HG03139 (cell line): ENCODE measurements around the gene NANOGP8.

Source experiments
- ATAC-seq: cut with Tn5 transposase; IDR thresholded peaks from one replicate; pipeline ENCODE4 v1.9.1; 2021; ENCODE audit not compliant: unreplicated experiment

Gene NANOGP8

DNA sequence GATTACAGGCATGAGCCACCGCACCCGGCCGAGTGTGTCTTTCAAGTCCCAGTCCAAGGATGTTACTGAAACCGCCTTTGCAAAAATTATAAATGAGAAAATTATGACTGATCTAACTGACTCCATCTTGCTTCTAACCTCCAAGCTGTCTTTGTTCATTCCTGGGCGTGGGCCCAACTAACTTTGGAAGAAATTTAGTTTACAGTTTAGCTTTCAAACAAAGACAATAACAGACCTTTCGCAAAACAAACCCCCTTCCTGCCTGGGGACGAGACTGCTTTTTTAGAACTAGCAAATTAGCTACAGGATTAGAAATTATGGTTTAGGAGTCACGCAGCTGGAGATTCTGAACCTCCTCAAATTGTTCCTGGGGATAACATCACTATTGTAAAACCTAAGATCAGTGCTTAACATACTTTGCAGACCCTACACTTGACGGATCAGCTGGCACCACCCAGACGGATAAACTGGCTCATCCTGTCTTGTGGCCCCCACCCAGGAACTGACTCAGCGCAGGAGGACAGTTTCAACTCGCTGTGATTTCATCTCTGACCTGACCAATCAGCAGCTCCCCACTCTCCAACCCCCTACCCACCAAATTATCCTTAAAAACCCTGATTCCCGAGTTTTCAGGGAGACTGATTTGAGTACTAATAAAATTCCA lies 23.8 kb downstream of the NANOGP8 start:
- no peak for ATAC-seq

DNA sequence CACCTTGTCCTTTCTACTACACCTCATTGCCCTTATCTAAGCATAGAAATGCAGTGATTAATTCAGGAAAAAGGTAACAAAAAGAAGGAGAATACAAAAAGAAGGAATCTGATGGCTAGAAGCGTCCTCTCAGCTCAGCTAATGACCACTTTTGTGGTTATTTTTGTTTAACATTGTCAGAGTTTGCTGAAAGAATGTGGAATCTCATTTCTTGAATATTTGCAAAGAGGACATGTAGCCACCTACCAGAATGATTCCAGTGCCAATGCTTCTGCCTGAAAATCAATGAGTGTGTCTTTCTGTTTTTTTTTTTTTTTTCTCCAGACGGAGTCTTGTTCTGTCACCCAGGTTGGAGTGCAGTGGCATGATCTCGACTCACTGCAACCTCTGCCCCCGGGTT lies 24.5 kb downstream of the NANOGP8 start:
- ATAC-seq, result no peak

DNA sequence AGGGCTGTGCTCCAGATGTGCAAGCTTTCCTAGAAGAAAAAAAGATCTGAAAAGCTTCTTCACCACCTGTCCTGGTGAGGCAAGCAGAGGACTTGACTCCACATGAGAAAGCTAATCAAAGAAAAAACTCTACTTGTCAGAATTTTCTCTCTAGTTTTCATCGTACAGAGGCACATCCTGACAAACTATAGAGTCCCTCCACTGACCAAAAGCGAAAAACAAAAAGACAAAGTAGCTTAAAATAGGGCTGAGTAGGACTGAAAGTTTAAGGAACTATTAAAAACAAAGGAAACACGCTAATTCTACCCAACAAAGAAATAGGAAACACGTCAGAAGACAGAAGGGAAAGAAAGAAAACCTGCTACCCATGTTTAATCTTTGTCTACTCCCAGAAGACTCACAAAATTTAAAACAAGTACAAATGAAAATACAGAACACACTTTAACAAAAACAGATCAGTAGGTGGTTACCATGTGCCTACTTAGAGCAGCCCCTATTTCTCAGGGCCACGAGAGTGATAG lies 26.5 kb downstream of the NANOGP8 start:
- ATAC-seq, result no peak

DNA sequence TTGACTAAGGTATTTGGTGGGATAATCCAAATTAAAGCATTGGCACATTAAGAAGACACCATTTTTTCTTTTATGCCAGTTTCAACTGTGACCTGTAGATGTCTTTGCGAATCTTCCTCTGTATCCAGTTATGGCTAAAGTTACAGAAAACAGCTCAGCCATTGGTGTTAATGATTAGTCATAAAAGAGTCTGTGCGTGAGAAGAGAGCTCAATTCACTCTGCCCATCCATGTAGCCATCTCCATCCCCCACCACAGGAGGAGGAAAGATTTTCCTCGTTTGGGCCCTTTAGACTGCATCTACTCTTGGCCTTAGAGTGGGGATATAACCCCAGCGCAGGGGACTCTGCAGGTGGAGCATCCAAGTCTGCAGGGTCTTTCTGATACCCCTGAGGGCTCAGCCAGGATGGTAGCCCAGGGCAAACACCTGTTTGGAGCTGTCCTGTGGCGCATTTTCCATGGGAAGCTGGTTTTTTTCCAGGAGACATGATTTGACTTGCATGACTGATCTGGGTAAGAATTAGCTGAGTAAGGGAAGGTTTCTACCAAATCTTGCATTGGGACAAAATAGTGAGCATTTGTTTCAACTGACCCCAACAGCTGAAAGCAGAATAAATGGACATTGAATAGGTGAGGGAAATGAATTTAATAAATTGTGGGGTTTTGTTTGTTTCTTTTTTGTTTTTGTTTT lies 29.5 kb downstream of the NANOGP8 start:
- no peak for ATAC-seq

DNA sequence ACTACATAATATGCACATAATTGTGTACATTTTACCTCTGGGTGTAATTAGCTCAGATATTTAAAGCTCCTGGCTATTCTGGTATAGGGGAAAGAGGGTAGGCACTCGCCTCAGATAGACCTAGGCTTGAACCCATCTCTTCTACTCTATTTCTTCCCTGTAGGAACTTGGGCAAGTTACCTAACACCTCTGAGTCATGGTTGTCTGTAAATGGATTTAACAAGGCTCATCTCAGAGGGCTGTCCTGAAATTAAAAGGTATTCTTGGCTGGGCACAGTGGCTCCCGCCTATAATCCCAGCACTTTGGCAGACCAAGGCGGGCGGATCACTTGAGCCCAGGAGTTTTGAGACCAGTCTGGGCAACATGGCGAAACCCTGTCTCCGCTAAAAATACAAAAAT lies 30.7 kb downstream of the NANOGP8 start:
- no peak for ATAC-seq

DNA sequence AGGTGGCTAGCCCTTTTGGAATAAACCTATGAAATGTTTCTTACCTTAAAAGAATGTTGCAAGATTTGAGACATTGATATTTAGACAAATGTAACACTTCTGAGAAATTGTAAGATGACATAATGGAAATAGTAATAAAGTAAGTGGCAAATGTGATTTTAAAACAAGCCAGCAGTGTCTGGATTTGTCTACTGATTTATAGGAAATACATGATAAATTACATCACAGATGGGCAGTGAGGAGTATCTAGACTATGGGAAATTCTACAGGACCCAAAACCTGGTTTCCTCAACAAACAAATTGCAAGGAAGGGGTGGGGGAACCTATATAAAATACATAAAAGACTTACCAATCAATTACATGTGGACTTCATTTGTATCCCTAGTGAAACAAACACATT lies 37.1 kb downstream of the NANOGP8 start:
- no peak for ATAC-seq

DNA sequence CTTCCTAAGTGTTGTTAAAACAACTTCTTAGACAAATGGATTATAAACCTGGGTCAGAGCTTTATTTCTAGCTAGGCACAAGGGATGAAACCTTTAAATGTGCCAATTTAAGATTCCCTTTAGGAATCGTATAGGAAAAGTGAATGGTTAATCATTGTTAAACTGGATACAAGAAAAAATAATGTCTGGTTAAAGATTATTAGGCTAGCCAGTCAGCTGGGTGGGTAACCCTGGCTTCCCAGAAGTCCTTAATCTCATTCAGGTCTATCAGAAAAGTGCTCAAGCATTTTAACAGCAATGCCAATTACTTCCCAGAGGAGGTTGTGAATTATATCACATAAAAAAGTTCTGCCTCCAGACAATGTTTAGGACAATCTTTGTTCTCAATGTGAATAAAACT lies 37.6 kb downstream of the NANOGP8 start:
- no peak for ATAC-seq

DNA sequence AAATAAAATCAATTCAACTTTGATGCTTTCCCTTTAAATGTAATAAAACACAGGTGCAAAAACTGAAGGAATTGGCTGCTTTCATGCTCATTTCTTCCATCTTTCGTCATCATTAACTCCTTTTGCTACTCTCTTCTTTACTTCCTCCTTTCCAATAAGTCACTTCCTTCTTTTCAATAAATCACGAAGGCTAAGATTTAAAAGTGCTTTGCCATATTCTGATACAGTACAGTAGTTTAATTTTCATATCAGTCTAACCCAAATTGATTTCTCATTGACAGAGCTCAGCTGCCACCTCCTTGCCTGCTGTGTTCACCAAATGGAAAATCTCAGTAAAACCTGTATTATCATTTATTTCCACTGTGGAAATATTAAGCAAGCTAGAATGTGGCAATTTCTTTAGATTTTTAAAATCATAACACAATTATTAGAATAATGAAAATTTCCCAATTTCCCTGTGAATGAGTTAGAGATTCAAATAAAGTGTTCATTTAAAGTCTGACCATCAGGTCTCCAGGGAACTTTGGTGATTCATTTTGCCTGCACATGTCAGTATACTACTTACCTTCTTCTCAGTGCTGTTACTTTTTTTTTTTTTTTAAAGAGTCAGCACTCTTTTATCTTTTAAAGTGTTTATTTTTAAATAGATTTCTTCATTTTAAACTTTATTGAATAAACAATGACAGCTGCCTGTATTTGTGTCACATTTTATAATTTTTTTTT lies 41.6 kb downstream of the NANOGP8 start:
- ATAC-seq, result no peak

DNA sequence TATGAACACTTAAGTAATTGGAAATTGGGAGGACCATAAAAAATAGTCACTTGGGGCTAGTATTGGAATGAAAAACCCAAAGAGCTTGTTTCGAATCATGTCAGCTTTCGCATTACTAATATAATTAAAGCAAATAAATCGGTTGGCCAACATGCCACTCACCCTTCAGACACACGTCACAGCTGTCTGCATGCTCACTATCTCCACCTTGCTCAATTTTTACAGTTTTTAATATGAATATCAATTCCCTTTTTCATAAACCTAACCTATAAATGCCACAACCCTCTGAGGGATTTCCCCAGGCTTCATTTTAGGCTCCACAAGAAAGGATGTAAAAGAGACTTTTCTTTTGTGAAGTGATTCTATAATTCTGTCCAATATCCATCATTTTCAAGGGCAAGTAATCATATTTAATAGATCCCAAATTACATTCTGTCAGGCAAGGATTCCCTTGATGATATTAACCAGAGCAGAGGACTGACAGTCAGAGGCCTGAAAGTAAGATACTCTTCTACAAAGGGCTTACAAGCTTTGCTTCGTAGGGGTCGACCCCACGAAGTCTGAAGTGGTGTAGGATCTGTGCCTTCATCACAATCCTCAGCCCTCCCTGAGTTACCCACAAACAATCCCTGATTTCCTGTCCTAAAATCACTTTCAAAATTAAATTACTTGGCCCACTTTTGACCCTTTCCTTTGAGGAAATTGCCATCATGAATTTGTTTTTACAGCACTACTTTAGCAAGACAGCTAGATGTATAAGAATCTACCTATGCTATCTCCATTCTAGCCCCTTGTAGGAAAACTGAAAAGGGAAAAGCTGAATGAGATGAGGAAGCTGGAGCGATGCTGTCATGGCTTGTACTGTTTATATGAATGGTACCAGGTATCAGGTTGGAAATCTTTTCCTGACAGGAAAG lies 44.5 kb downstream of the NANOGP8 start:
- no peak for ATAC-seq

DNA sequence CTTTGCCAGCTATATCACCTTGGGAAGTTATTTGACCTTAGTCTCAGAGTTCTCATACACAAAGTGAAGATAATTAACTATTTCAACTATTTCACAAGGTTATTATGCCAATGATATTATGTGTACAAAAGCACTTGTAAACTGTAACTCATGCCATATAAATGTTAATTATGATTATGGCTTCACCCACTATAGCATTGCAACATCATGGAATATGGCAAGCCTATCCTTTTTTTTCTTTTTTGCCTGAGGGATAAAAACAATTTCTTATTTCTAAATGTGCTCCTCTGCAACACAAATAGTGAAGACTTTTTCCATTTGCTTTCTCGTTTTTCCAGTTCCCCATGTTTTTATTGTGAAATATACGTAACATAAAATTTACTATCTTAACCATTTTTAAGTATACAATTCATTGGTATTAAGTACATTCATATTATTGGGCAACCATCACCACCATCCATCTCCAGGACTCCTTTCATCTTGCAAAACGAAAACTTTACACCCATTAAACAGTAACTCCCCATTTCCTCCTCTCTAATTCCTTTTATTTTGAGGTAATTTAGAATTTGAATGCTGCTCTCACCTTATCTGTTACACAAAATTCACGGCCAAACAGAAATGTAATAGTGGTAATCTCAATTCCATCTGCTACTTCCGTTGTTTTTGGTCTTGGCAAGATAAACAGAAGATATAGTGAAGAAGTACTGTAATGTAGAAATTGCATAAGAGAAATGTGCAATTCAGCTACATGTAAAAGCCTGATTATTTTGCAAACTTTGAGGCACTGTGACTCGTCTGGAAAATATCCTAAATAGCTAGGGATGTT lies 46.3 kb downstream of the NANOGP8 start:
- no peak for ATAC-seq
